MCF 10A (cell line): ENCODE data around the gene ACACA. TPM values are rescaled to one million over a fixed set of nuclear protein-coding genes. Genes with fewer than 3 reads are reported as not detected.

ENCODE experiments used
- BruUV-seq: library from RNA; stranded (reverse); fragments of 400-500 nt; replicated peaks from 2 replicates; lab custom pipeline; 2021; lab: Mats Ljungman, UMichigan
- CTCF ChIA-PET: fragments of 300-600 bp; sonication (Branson Sonifier 250); formaldehyde crosslinking; extraction: SDS; loops from one replicate; lab custom pipeline; 2021; ENCODE audit warnings: antibody characterized with exemption, inconsistent platforms; lab: Yijun Ruan, JAX
- POLR2A ChIA-PET: fragments of 300-600, 350-650 bp; sonication (Branson Sonifier 250); formaldehyde crosslinking; extraction: SDS; loops from one replicate; lab custom pipeline; 2020; ENCODE audit warnings: antibody characterized with exemption, inconsistent platforms; lab: Yijun Ruan, JAX
- DNase-seq: peaks from one replicate; pipeline ENCODE4 v3.0.0-alpha.2; 2018; ENCODE audit not compliant: unreplicated experiment
- H3K27ac Mint-ChIP-seq: one replicate; pipeline ENCODE4 v1.8.0; 2022; ENCODE audit warnings: mild to moderate bottlenecking, low read depth, mixed read lengths; ENCODE audit not compliant: unreplicated experiment
- H3K27me3 Mint-ChIP-seq: one replicate; pipeline ENCODE4 v1.8.0; 2022; ENCODE audit warnings: mixed read lengths; ENCODE audit not compliant: insufficient read depth, unreplicated experiment
- H3K36me3 Mint-ChIP-seq: one replicate; pipeline ENCODE4 v1.8.0; 2022; ENCODE audit warnings: mild to moderate bottlenecking, moderate library complexity, mixed read lengths; ENCODE audit not compliant: insufficient read depth, unreplicated experiment
- H3K4me1 Mint-ChIP-seq: one replicate; pipeline ENCODE4 v1.8.0; 2022; ENCODE audit warnings: mixed read lengths; ENCODE audit not compliant: insufficient read depth, unreplicated experiment
- H3K4me3 Mint-ChIP-seq: one replicate; pipeline ENCODE4 v1.8.0; 2022; ENCODE audit warnings: mild to moderate bottlenecking, moderate library complexity, mixed read lengths; ENCODE audit not compliant: unreplicated experiment
- H3K9me3 Mint-ChIP-seq: one replicate; pipeline ENCODE4 v1.8.0; 2022; ENCODE audit warnings: mixed read lengths; ENCODE audit not compliant: unreplicated experiment
- CTCF ChIP-seq: fragments of 200-600 bp; IDR thresholded peaks from one replicate; pipeline ENCODE4 v1.8.0; 2022; ENCODE audit warnings: antibody characterized with exemption, mild to moderate bottlenecking; ENCODE audit not compliant: unreplicated experiment
- intact Hi-C: fragments of 100-400 bp; cut with micrococcal nuclease; formaldehyde crosslinking; loops from 2 replicates; pipeline ENCODE4 v1.14.1; 2022
- total RNA-seq: library from RNA; stranded (reverse); gene quantifications from 2 replicates; pipeline ENCODE4 v1.2.3, GENCODE V29; 2022

The ACACA gene
- total RNA-seq, 1 experiment from 2014 or later: 100 TPM

GRCh38 chr17:37083456-37083855, 323.2 kb downstream of the ACACA start:
- Mint-ChIP-seq H3K27ac (no peak overlapping the region), H3K4me3 (no peak overlapping the region), H3K36me3 (peaks cover 56% of the 10 kb centered on the region), H3K27me3 (no peaks in the 10 kb centered on the region), H3K4me1 (no peaks in the 10 kb centered on the region), H3K9me3 (no peaks in the 10 kb centered on the region)
- ChIA-PET CTCF (no interaction called here), POLR2A (no interaction called here)
- no TSS peak for BruUV-seq
- TF ChIP-seq CTCF: no peak
- intact Hi-C loops: no loop called here
- no peak for DNase-seq

GRCh38 chr17:37082985-37083384, 323.7 kb downstream of the ACACA start:
- no peak for DNase-seq
- intact Hi-C loops: no loop called here
- no peaks in the 10 kb centered on the region for H3K4me1 Mint-ChIP-seq
- no peak overlapping the region for H3K27ac Mint-ChIP-seq
- peaks cover 51% of the 10 kb centered on the region for H3K36me3 Mint-ChIP-seq
- H3K9me3 Mint-ChIP-seq: no peaks in the 10 kb centered on the region
- no peaks in the 10 kb centered on the region for H3K27me3 Mint-ChIP-seq
- CTCF ChIA-PET: no interaction called here
- POLR2A ChIA-PET: interaction anchor here (1.0 kb wide), 1 partner anchor 8 kb away, joined by 3 read pairs; no protein-coding TSS in a partner anchor
- no TSS peak for BruUV-seq
- no peak overlapping the region for H3K4me3 Mint-ChIP-seq
- TF ChIP-seq CTCF: no peak

- H3K27me3 Mint-ChIP-seq: no peaks in the 10 kb centered on the region
- intact Hi-C loops: no loop called here
- H3K4me3 Mint-ChIP-seq: no peak overlapping the region
- no peaks in the 10 kb centered on the region for H3K9me3 Mint-ChIP-seq
- peaks cover 45% of the 10 kb centered on the region for H3K36me3 Mint-ChIP-seq
- no peak overlapping the region for H3K27ac Mint-ChIP-seq
- ChIA-PET POLR2A (interaction anchor here (1.0 kb wide), 1 partner anchor 9 kb away, joined by 3 read pairs; no protein-coding TSS in a partner anchor), CTCF (interaction anchor here (1.3 kb wide), 1 partner anchor 34 kb away, joined by 4 read pairs; no protein-coding TSS in a partner anchor)
- no peak for DNase-seq
- no peaks in the 10 kb centered on the region for H3K4me1 Mint-ChIP-seq
- BruUV-seq: no TSS peak
- no peak for TF ChIP-seq CTCF
Measured at GRCh38 chr17:37082311-37082860, 324.2 kb downstream of the ACACA start.

GRCh38 chr17:37081287-37081686, 325.3 kb downstream of the ACACA start:
- H3K4me1 Mint-ChIP-seq: no peaks in the 10 kb centered on the region
- no TSS peak for BruUV-seq

More at GRCh38 chr17:37081287-37081686, 325.3 kb downstream of the ACACA start:
- Mint-ChIP-seq H3K36me3 (peaks cover 34% of the 10 kb centered on the region), H3K27ac (no peak overlapping the region), H3K4me3 (no peak overlapping the region), H3K9me3 (no peaks in the 10 kb centered on the region), H3K27me3 (no peaks in the 10 kb centered on the region)
- intact Hi-C loops: no loop called here
- TF ChIP-seq CTCF: no peak
- ChIA-PET POLR2A (interaction anchor here (0.9 kb wide), 1 partner anchor 86 kb away, joined by 3 read pairs; no protein-coding TSS in a partner anchor), CTCF (interaction anchor here (0.5 to 1.3 kb wide), 3 partner anchors 33 to 146 kb away, joined by 3 to 4 read pairs (median 3); no protein-coding TSS in a partner anchor)
- no peak for DNase-seq
